ES-I3 (cell line): Measurements from ENCODE around the gene RPAP2.
"Not testable (repeated sequence)": the region's sequence is repeated elsewhere in the genome, so short reads cannot be mapped to it uniquely, and the experiment has no call there.

Experiments
- H3K36me3 ChIP-seq: 2 replicates; pipeline ENCODE4 v1.6.1; 2013; ENCODE audit warnings: mild to moderate bottlenecking, low read length, control low read depth, moderate library complexity; ENCODE audit not compliant: insufficient read depth
- H3K4me1 ChIP-seq: 2 replicates; pipeline ENCODE4 v1.6.1; 2013; ENCODE audit warnings: mild to moderate bottlenecking, control low read depth, low read length; ENCODE audit not compliant: insufficient read depth
- H3K9ac ChIP-seq: 2 replicates; pipeline ENCODE4 v1.6.1; 2013; ENCODE audit warnings: low read depth, mild to moderate bottlenecking, low read length, moderate library complexity
- H3K9me3 ChIP-seq: 2 replicates; pipeline ENCODE4 v1.6.1; 2013; ENCODE audit warnings: mild to moderate bottlenecking, low read length, moderate library complexity; ENCODE audit not compliant: control insufficient read depth, insufficient read depth

Gene RPAP2

DNA sequence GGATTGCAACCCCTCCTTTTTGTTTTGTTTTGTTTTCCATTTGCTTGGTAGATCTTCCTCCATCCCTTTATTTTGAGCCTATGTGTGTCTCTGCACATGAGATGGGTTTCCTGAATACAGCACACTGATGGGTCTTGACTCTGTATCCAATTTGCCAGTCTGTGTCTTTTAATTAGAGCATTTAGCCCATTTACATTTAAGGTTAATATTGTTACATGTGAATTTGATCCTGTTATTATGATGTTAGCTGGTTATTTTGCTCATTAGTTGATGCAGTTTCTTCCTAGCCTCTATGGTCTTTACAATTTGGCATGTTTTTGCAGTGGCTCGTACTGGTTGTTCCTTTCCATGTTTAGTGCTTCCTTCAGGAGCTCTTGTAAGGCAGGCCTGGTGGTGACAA is 135.7 kb downstream of the RPAP2 start:
- H3K4me1 ChIP-seq, H3K36me3 ChIP-seq, H3K9me3 ChIP-seq, H3K9ac ChIP-seq: not testable (repeated sequence)

DNA sequence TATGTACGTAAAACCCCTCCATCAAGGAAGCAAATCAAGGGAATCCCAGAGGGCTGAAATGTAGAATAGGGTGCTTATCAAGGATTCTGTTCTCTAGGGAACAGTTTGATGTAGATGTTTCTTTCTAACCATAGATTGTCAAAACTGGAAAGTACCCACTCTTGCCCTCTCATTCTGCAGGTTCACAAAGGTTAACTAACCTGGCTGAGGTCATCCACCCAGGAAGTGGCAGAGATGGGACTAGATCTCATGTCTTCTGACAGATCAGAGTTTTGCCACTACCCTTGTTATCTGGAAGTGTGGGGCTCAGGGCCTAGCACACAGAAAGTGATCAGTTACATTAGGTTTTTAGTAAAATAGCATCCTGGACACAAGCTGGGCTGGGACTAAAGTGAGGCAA is 140.4 kb downstream of the RPAP2 start:
- Histone ChIP-seq H3K9me3 (no peaks in the 10 kb centered on the region), H3K4me1 (peaks cover 3% of the 10 kb centered on the region; the same call in 1 of the 2 replicates), H3K36me3 (no peaks in the 10 kb centered on the region), H3K9ac (no peak overlapping the region)

DNA sequence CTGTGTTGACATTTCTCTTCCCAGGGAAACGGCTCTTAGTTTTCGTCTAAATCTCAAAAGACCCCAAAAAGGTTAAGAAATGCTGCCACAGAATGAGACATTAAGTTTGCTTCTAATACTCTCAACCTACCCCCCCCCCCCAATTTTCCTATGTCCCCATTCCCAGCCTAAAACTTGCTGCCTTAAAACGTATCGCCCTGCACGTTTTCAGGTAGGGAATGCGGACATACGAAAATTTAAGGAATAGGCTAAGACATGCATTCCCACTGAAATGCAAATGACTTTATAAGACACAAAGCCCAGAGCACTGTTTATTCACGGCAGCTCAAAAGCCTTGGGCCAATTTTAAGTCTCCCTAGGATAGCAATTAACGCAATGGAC is 142.4 kb downstream of the RPAP2 start:
- no peaks in the 10 kb centered on the region for H3K36me3 ChIP-seq
- H3K4me1 ChIP-seq, result peaks cover 3% of the 10 kb centered on the region; the same call in 1 of the 2 replicates
- H3K9ac ChIP-seq, result peak overlapping the region; percentile 88
- H3K9me3 ChIP-seq, result no peaks in the 10 kb centered on the region

DNA sequence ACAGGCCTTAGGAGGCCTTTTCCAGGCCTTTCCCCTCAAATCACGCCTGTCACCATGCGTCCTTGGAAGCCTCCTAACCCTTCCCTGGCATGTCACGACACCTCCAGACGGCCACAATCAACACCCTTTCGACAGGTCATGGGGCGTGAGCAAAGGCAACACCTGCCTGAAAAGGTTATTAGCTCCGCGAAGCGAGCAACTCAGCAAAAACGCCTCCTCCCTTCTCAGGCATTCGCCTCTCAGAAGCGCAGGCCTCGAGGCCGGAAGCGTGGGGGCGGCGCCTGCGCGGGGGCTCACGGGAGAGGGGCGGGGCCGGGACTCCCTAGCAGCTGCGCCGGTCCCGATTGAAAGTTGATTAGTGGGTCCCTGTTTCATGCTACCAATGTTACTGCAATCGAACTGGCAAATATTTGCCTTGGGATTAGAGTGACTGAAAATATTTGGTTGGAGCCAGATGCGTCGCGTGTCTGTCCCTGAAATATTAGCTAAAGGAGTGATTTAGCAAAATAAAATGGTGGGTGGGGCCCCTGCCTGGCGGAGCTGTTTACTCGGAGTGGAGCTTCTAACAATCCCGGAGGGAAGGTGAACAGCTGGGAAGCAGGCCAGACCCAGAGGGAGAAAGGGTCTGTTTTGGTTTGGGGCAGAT is 143.0 kb downstream of the RPAP2 start:
- H3K4me1 ChIP-seq, result peaks cover 3% of the 10 kb centered on the region; the same call in 1 of the 2 replicates
- H3K9ac ChIP-seq, result peak overlapping the region; percentile 88
- H3K9me3 ChIP-seq, result no peaks in the 10 kb centered on the region
- no peaks in the 10 kb centered on the region for H3K36me3 ChIP-seq

DNA sequence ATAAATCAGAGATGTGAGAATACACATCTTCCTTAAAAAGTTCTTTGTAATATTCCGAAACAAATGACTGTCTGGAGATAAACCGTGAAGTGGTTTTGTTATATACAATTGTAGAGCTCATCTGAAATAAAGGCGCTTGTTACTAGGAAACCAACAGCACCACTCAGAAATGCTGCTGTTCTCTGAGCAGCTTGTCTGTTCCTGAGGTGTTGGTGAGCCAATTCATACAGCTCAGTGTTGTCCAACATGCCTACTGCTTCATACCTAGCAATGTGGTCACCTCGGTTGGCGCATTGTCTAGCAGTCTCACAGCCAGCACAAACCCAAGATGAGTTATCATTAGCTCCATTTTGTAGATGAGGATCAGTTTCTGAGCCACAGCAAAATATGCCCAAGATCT is 143.5 kb downstream of the RPAP2 start:
- no peaks in the 10 kb centered on the region for H3K9me3 ChIP-seq
- no peaks in the 10 kb centered on the region for H3K36me3 ChIP-seq
- H3K9ac ChIP-seq, result peak overlapping the region; percentile 88
- H3K4me1 ChIP-seq, result peaks cover 7% of the 10 kb centered on the region; the same call in 1 of the 2 replicates

DNA sequence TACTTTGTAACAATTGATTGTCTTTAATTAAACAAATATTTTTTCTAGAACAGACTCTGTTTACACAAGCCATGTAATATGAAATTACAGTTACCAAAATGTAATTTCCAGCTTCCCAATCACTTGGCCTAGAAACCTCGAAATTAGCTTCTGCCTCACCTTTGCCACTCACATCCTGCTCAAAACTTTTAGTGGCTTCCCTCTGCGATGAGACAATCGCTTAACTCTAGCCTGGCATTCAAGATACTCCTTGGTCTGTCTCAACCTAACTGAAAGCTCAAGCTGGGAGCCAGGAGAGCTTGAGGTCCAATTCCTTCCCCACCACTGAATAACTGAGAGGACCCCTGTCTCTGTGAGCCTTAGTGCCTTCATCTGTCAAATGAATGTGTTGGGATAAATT is 145.0 kb downstream of the RPAP2 start:
- Histone ChIP-seq H3K9me3 (no peaks in the 10 kb centered on the region), H3K9ac (no peak overlapping the region), H3K36me3 (no peaks in the 10 kb centered on the region), H3K4me1 (peaks cover 7% of the 10 kb centered on the region; the same call in 1 of the 2 replicates)

DNA sequence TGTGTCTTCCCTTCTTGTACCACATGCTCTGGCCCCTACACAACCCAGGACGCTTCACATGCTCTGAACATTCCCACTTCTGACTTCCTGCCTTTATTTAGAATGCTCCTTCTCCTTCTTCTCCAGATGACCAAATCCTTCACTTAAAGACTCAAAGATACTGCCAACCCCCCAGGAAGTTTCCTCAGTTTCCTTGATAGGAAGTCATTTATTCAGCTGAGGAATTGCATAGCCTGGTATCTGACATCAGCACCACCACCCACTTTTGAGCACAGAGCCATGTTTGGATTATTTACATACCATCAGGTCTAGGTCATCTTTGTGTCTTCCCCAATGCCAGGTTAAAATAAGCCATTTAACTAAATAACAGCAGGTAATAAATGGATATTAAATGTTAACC is 145.5 kb downstream of the RPAP2 start:
- no peaks in the 10 kb centered on the region for H3K36me3 ChIP-seq
- no peaks in the 10 kb centered on the region for H3K9me3 ChIP-seq
- peaks cover 7% of the 10 kb centered on the region; the same call in 1 of the 2 replicates for H3K4me1 ChIP-seq
- H3K9ac ChIP-seq, result no peak overlapping the region

DNA sequence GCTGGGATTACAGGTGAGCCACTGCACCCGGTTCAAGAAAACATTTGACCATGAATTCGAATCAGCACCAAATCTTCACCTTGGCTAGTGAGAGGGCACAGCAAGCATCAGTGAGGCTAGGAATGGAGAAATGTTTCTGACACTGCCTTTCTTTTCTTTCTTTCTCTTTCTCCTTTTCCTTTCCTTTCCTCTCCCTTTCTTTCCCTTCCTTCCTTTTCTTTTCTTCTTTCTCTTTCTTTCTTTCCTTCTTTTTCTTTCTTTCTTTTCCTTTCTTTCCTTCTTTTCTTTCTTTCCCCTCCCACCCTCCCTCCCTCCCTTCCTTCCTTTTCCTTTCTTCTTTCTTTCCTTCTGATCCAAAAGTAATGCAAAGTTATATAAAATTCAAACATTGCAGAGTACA is 147.0 kb downstream of the RPAP2 start:
- H3K36me3 ChIP-seq, result no peaks in the 10 kb centered on the region
- no peak overlapping the region for H3K9ac ChIP-seq
- H3K4me1 ChIP-seq, result peaks cover 7% of the 10 kb centered on the region; the same call in 1 of the 2 replicates
- H3K9me3 ChIP-seq, result no peaks in the 10 kb centered on the region

DNA sequence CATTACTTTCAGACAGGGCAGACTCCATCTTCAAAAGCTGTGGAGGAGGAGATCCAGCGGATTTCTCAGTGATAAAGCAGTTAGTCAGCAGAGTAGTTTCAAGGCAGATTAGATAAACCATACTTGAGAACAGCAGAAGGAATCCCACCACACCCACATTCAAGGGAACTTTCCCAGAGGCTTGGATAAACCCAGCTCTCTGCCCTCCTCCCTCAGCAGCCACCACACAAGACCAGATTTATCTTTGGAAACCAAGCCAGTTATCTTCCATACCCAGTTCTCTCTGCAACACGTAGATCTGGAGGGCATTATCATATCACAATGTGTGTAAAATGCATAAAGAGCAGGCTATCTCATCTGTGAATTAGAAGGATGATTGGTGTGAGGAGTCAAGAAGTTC is 147.7 kb downstream of the RPAP2 start:
- Histone ChIP-seq H3K9ac (no peak overlapping the region), H3K9me3 (no peaks in the 10 kb centered on the region), H3K4me1 (peaks cover 7% of the 10 kb centered on the region; the same call in 1 of the 2 replicates), H3K36me3 (no peaks in the 10 kb centered on the region)

DNA sequence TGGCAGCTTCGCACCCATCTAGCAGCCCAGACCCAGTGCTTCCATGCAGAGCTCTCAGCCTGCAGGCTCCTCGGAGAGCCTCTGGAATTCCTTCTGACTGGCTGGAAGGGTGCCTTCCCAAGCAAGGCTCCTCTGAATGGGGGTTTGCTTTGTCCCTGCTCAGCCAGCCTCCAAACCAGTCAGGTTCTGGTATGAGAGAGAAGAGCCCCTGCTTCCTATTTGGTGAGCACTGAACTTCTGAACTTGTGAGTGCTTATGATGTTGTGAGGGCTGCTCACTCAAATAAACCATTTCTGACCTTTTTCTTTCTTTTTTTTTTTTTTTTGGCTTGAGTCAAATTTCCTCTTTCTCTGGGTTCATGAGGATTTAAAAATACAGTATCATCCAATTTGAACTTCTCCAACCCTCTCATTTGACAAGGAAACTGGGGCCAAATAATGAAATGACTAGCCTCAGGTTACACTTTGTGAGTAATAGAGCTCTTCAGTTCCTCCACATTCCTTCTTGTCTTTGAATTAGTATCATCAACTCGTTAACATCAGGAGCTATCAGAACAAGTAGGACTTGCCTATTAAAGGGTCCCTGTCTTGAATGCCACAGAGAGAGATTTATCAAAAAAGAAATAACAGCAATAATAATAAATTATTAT is 148.3 kb downstream of the RPAP2 start:
- no peaks in the 10 kb centered on the region for H3K36me3 ChIP-seq
- no peaks in the 10 kb centered on the region for H3K9me3 ChIP-seq
- H3K4me1 ChIP-seq, result peaks cover 7% of the 10 kb centered on the region; the same call in 1 of the 2 replicates
- H3K9ac ChIP-seq, result no peak overlapping the region

DNA sequence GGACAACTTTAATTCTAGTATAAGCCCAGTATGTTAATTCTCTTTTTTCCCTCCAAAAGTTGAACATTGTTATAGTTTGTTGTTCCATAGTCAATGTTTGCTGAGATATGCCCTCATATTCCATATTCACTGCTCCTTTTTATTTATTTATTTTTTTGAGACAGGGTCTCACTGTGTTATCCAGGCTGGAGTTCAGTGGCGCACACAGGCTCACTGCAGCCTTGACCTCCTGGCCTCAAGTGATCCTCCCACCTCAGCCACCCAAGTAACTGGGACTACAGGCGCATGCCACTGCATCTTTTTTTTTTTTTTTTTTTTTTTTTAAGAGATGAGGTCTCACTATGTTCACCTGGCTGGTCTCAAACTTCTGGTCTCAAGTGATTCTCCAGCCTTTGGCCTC is 149.1 kb downstream of the RPAP2 start:
- Histone ChIP-seq H3K9me3 (no peaks in the 10 kb centered on the region), H3K36me3 (no peaks in the 10 kb centered on the region)

More for the DNA sequence above, 149.1 kb downstream of the RPAP2 start:
- Histone ChIP-seq H3K4me1 (0 out of 2 replicates have a peak, but pooled peaks cover 5% of the 10 kb centered on the region), H3K9ac (no peak overlapping the region)
